Esophagus squamous epithelium (tissue), 5 donors: ENCODE results near the gene SLC3A2. TPM values are rescaled to one million over a fixed set of nuclear protein-coding genes. Genes with fewer than 3 reads are reported as not detected.
"Not testable (repeated sequence)": the region's sequence is repeated elsewhere in the genome, so short reads cannot be mapped to it uniquely, and the experiment has no call there.

ENCODE experiments used
- DNase-seq: peaks from one replicate; lab custom pipeline; 2025; lab: John Stamatoyannopoulos, UW
- H3K27ac ChIP-seq, 4 donors: fragments of 200-600 bp; sonication (generic); one replicate each; pipeline ENCODE4 v1.5.1; 2016 to 2019; ENCODE audit warnings: mild to moderate bottlenecking in 1 of 4
- H3K27me3 ChIP-seq, 4 donors: fragments of 200-600 bp; sonication (generic); 1 replicate in 3 of 4; 2 replicates in 1 of 4; pipeline versions ENCODE4 v1.5.1 to v1.6.0; 2017 to 2021; ENCODE audit warnings: antibody characterized with exemption in 1 of 4
- H3K36me3 ChIP-seq, 3 donors: fragments of 200-600 bp; sonication (generic); one replicate each; pipeline ENCODE4 v1.5.1; 2016 to 2019
- H3K4me1 ChIP-seq, 3 donors: fragments of 200-600 bp; sonication (generic); one replicate each; pipeline ENCODE4 v1.5.1; 2017 to 2019
- H3K4me3 ChIP-seq, 4 donors: fragments of 200-600 bp; sonication (generic); 1 replicate in 3 of 4; 2 replicates in 1 of 4; pipeline ENCODE4 v1.5.1; 2016 to 2019; ENCODE audit warnings: mild to moderate bottlenecking in 2 of 4, moderate library complexity in 1 of 4
- H3K9me3 ChIP-seq, 3 donors: fragments of 200-600 bp; sonication (generic); one replicate each; pipeline ENCODE4 v1.5.1; 2016 to 2019
- POLR2A ChIP-seq, 4 donors: fragments of 450-650 bp; IDR thresholded peaks; one replicate each; pipeline ENCODE4 v1.6.1; 2017; ENCODE audit warnings: antibody characterized with exemption in 4 of 4, mild to moderate bottlenecking in 4 of 4, moderate library complexity in 3 of 4
- WGBS, 2 donors: methylation state at CpG; one replicate each; pipeline ENCODE4 v1.1.5; 2018; 5-methylcytosine and 5-hydroxymethylcytosine counted together
- intact Hi-C: fragments of 100-400 bp; cut with DNase I; formaldehyde crosslinking; loops from one replicate; pipeline ENCODE4 v1.15.0; 2022
- total RNA-seq, 4 donors: library from RNA; depleted of rRNA; stranded (reverse); fragments of >200 nt; gene quantifications; one replicate each; pipeline ENCODE4 v1.1.0, GENCODE V29; 2016
- TF ChIP-seq, protein P1 (sequence below), 6 experiments: fragments of 450-650 bp in 4 of 6; fragments of 200-600 bp in 2 of 6; sonication (generic) in 2 of 6; IDR thresholded peaks; one replicate each; pipeline ENCODE4 v1.5.1; 2016 to 2019; ENCODE audit warnings: antibody characterized with exemption in 6 of 6, mild to moderate bottlenecking in 4 of 6, moderate library complexity in 4 of 6
- donor health status: DM: yes; HTN: yes; CAD: no.

Gene SLC3A2
- total RNA-seq, 4 donors from 2014 or later = 132 to 373 (median 153) TPM

DNA sequence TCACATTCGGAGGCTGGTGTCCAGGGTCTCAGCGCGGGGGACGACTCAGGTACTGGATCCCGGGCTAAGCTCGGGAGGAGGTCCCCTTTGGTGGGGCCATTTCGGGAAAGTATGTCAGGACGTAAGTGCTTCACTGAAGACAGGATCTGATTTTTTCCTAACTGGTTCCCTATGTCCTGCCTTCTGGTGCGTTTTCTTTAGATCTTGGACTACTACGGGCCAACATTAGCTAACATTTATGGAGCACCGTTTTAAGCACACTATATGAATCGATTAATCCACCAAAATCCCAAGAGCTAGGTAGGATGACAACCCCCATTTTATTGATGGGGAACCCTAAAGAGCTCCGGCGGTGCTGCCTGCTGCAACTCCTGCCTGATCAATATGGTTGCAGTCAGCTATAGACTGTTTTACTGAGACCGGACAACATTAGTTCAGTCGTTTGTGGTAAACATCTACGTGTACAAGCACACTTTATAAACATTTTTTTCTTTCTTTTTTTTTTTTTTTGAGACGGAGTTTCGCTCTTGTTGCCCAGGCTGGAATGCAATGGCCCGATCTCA lies 24.3 kb upstream of the SLC3A2 start:
- Histone ChIP-seq H3K27me3 (no peaks in the 10 kb centered on the region), H3K4me1 (peaks cover 33 to 89% (median 44%) of the 10 kb centered on the region in 3 donors), H3K4me3 (peak overlapping the region; percentile 55 to 75 (median 66)), H3K36me3 (peaks cover 13 to 29% (median 19%) of the 10 kb centered on the region in 3 donors), H3K9me3 (no peaks in the 10 kb centered on the region), H3K27ac (peak overlapping the region; percentile 75 to 90 (median 86))
- intact Hi-C loops = no loop called here
- TF ChIP-seq, protein P1, sequence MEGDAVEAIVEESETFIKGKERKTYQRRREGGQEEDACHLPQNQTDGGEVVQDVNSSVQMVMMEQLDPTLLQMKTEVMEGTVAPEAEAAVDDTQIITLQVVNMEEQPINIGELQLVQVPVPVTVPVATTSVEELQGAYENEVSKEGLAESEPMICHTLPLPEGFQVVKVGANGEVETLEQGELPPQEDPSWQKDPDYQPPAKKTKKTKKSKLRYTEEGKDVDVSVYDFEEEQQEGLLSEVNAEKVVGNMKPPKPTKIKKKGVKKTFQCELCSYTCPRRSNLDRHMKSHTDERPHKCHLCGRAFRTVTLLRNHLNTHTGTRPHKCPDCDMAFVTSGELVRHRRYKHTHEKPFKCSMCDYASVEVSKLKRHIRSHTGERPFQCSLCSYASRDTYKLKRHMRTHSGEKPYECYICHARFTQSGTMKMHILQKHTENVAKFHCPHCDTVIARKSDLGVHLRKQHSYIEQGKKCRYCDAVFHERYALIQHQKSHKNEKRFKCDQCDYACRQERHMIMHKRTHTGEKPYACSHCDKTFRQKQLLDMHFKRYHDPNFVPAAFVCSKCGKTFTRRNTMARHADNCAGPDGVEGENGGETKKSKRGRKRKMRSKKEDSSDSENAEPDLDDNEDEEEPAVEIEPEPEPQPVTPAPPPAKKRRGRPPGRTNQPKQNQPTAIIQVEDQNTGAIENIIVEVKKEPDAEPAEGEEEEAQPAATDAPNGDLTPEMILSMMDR (IDR thresholded peaks at IDR 0.05) = no peak
- no peak for TF ChIP-seq POLR2A (IDR thresholded peaks at IDR 0.05)
- 3 to 4% methylated on average over 14 to 17 of the region's 20 CpGs for WGBS, 2 donors
- DNase-seq = no peak

DNA sequence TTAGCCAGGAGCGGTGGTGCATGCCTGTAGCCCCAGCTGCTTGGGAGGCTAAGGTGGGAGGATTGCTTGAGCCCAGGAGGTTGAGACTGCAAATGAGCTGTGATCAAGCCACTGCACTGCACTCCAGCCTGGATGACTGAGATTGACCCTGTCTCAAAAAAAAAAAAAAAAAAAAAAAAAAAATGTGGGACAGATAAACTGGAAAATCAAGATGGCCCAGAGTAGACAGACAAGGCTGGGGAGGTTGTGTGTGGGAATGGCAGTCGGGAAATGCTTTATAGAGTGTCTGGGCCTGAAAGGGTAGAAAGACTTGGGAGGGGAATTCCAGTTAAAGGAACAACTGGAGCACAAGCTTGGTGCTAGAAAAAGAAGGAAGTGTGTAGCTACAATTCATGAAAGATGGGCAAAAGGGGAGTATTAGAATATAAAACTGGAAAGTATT lies 23.1 kb upstream of the SLC3A2 start:
- intact Hi-C loops = no loop called here
- WGBS, 2 donors = 15 to 64% methylated on average over 1 to 2 of the region's 2 CpGs
- peaks cover 8 to 17% (median 12%) of the 10 kb centered on the region in 3 donors for H3K36me3 ChIP-seq
- TF ChIP-seq, protein P1 (IDR thresholded peaks at IDR 0.05) = no peak
- no peak for TF ChIP-seq POLR2A (IDR thresholded peaks at IDR 0.05)
- peaks cover 33 to 80% (median 44%) of the 10 kb centered on the region in 3 donors for H3K4me1 ChIP-seq
- H3K27me3 ChIP-seq = no peaks in the 10 kb centered on the region
- no peak for DNase-seq
- peak overlapping the region; percentile 26 to 90 (median 82) for H3K27ac ChIP-seq
- peak overlapping the region in 3 of 4 donors; percentile 55 to 75 (median 71) for H3K4me3 ChIP-seq
- no peaks in the 10 kb centered on the region for H3K9me3 ChIP-seq

- WGBS, 2 donors = 49 to 63% methylated on average over 7 of the region's 7 CpGs
- TF ChIP-seq POLR2A (IDR thresholded peaks at IDR 0.05) = no peak
- TF ChIP-seq, protein P1 (IDR thresholded peaks at IDR 0.05) = no peak
- no peaks in the 10 kb centered on the region for H3K9me3 ChIP-seq
- no peak for DNase-seq
- intact Hi-C loops = no loop called here
- H3K4me1 ChIP-seq = peaks cover 30 to 80% (median 45%) of the 10 kb centered on the region in 3 donors
- H3K36me3 ChIP-seq = peaks cover 4 to 11% (median 6%) of the 10 kb centered on the region in 3 donors
- H3K27me3 ChIP-seq = no peaks in the 10 kb centered on the region
- H3K27ac ChIP-seq = peak overlapping the region; percentile 41 to 90 (median 82)
- H3K4me3 ChIP-seq = peak overlapping the region in 1 of 4 donors; percentile 75
Measured at GRCh38 chr11:62858201-62858600, 22.5 kb upstream of the SLC3A2 start.

GRCh38 chr11:62859281-62859703 lies 21.4 kb upstream of the SLC3A2 start:
- peaks cover 21 to 80% (median 34%) of the 10 kb centered on the region in 3 donors for H3K4me1 ChIP-seq
- H3K36me3 ChIP-seq, H3K4me3 ChIP-seq, DNase-seq, H3K27me3 ChIP-seq, H3K9me3 ChIP-seq, intact Hi-C loops: not testable (repeated sequence)
- 41 to 49% methylated on average over 6 to 7 of the region's 8 CpGs for WGBS, 2 donors
- H3K27ac ChIP-seq = peak overlapping the region in 3 of 4 donors; percentile 28 to 76 (median 75)

GRCh38 chr11:62860835-62861563 lies 19.7 kb upstream of the SLC3A2 start:
- no peak for DNase-seq
- no peaks in the 10 kb centered on the region for H3K27me3 ChIP-seq
- H3K4me3 ChIP-seq = no peak overlapping the region
- H3K4me1 ChIP-seq = peaks cover 14 to 72% (median 28%) of the 10 kb centered on the region in 3 donors
- intact Hi-C loops = loop anchor here (5.0 to 10.0 kb wide), 2 partner anchors 69 to 136 kb away; partner anchors contain the start of genes HNRNPUL2, TMEM223 and TTC9C
- peak overlapping the region in 2 of 4 donors; percentile 75 to 76 for H3K27ac ChIP-seq
- no peaks in the 10 kb centered on the region for H3K9me3 ChIP-seq
- TF ChIP-seq, protein P1 (IDR thresholded peaks at IDR 0.05) = no peak
- no peak for TF ChIP-seq POLR2A (IDR thresholded peaks at IDR 0.05)
- 46 to 51% methylated on average over 5 of the region's 5 CpGs for WGBS, 2 donors
- no peaks in the 10 kb centered on the region for H3K36me3 ChIP-seq

GRCh38 chr11:62861564-62862192 lies 19.0 kb upstream of the SLC3A2 start:
- peaks cover 10 to 66% (median 28%) of the 10 kb centered on the region in 3 donors for H3K4me1 ChIP-seq
- intact Hi-C loops = loop anchor here (5.0 to 10.0 kb wide), 2 partner anchors 69 to 137 kb away; partner anchors contain the start of genes HNRNPUL2, TMEM223 and TTC9C
- H3K4me3 ChIP-seq, H3K36me3 ChIP-seq, H3K9me3 ChIP-seq, H3K27me3 ChIP-seq, DNase-seq, H3K27ac ChIP-seq: not testable (repeated sequence)
- WGBS, 2 donors = 77 to 91% methylated on average over 13 to 16 of the region's 16 CpGs
